Endothelial cell of umbilical vein (primary cell): ENCODE measurements around the gene JSRP1.

Source experiments
- POLR2A ChIP-seq: IDR thresholded peaks from 2 replicates; pipeline ENCODE4 v1.6.1; 2012; ENCODE audit warnings: low read depth, mild to moderate bottlenecking, control low read depth, low read length
- POLR2AphosphoS5 ChIP-seq: IDR thresholded peaks from 2 replicates; pipeline ENCODE4 v1.6.1; 2012; ENCODE audit warnings: low read depth, mild to moderate bottlenecking, control low read depth, low read length, moderate library complexity; ENCODE audit not compliant: insufficient read depth
- TF ChIP-seq, protein P1 (sequence below), 2 donors: IDR thresholded peaks; 1 replicate in 1 of 2; 2 replicates in 1 of 2; pipeline ENCODE4 v1.5.1; 2011; ENCODE audit warnings: low read length in 2 of 2, mild to moderate bottlenecking in 2 of 2, moderate library complexity in 2 of 2, control low read depth in 1 of 2, inconsistent platforms in 1 of 2, low read depth in 1 of 2; ENCODE audit not compliant: insufficient read depth in 1 of 2; ENCODE audit errors: extremely low read depth in 1 of 2

DNA sequence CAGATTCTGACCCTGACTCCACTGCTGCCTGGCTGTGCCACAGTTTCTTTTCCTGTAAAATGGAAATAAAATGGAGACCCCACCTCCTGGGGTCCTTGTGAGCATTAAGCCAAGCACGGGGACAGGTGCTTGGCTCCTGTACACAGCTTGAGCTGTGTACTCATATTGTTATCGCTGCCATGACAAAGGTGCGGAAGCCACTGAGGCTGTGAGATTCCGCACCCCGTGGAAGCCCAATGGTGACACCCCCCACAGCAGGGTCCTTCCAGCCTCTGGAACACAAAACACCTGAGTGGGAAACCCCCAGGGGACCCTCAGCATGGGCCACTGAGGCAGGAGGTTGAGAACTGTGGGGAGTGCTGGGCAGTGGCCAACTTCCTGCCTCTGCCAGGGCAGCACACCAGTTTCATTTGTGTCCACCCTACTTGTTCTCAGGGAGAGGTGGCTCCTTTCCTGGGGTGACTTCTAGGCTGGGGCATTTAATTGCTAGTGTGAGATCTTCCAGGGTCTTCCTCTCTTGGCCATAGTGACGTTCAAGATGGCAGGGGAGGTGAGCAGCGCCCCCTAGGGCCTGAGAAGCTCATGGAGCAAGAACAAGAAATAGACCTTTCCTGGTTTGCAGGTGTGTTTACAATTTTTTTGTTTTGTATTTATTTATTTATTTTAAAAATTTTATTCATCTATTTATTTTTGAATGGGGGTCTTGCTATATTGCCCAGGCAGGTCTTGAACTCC is 5.4 kb upstream of the JSRP1 start:
- TF ChIP-seq POLR2A (no peak), POLR2AphosphoS5 (no peak)
- TF ChIP-seq, protein P1, sequence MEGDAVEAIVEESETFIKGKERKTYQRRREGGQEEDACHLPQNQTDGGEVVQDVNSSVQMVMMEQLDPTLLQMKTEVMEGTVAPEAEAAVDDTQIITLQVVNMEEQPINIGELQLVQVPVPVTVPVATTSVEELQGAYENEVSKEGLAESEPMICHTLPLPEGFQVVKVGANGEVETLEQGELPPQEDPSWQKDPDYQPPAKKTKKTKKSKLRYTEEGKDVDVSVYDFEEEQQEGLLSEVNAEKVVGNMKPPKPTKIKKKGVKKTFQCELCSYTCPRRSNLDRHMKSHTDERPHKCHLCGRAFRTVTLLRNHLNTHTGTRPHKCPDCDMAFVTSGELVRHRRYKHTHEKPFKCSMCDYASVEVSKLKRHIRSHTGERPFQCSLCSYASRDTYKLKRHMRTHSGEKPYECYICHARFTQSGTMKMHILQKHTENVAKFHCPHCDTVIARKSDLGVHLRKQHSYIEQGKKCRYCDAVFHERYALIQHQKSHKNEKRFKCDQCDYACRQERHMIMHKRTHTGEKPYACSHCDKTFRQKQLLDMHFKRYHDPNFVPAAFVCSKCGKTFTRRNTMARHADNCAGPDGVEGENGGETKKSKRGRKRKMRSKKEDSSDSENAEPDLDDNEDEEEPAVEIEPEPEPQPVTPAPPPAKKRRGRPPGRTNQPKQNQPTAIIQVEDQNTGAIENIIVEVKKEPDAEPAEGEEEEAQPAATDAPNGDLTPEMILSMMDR (IDR thresholded peaks at IDR 0.05; ENCODE audit: extremely low read depth in 1 of 2, insufficient read depth in 1 of 2, low read depth in 1 of 2, low read length in 2 of 2): peak; percentile 70
